GM23338 (cell line): ENCODE measurements around the gene CYP11A1. TPM values are rescaled to one million over a fixed set of nuclear protein-coding genes. Genes with fewer than 3 reads are reported as not detected.

Experiments used
- ATAC-seq: fragments of 200-7000 bp; cut with Tn5 transposase; 3 replicates; pipeline ENCODE4 v1.9.1; 2020
- DNase-seq: peaks from one replicate; pipeline ENCODE4 v3.0.0-alpha.2; 2015; ENCODE audit warnings: low spot score
- H2AFZ ChIP-seq: fragments of 200-600 bp; sonication (generic); 2 replicates; pipeline ENCODE4 v1.8.0; 2016; ENCODE audit warnings: antibody characterized with exemption, mild to moderate bottlenecking, moderate library complexity
- H3F3A ChIP-seq: fragments of 200-600 bp; sonication (generic); replicated peaks from 2 replicates; pipeline ENCODE4 v1.8.0; 2017; ENCODE audit warnings: antibody characterized with exemption, mixed run types, low read depth
- H3K27ac ChIP-seq: fragments of 200-600 bp; sonication (generic); 2 replicates; pipeline ENCODE4 v1.6.1; 2016; ENCODE audit warnings: low read depth
- H3K27me3 ChIP-seq: fragments of 200-600 bp; sonication (generic); 2 replicates; pipeline ENCODE4 v1.8.0; 2016; ENCODE audit warnings: mild to moderate bottlenecking, mixed run types, moderate library complexity; ENCODE audit not compliant: insufficient read depth
- H3K36me3 ChIP-seq: fragments of 200-600 bp; sonication (generic); 2 replicates; pipeline ENCODE4 v1.8.0; 2016; ENCODE audit warnings: mild to moderate bottlenecking; ENCODE audit not compliant: insufficient read depth
- H3K4me1 ChIP-seq: fragments of 200-600 bp; sonication (generic); 2 replicates; pipeline ENCODE4 v1.8.0; 2016; ENCODE audit warnings: mild to moderate bottlenecking, moderate library complexity; ENCODE audit not compliant: insufficient read depth
- H3K4me2 ChIP-seq: fragments of 200-600 bp; sonication (generic); 2 replicates; pipeline ENCODE4 v1.7.1; 2017; ENCODE audit warnings: mixed run types
- H3K4me3 ChIP-seq: fragments of 200-600 bp; sonication (generic); 2 replicates; pipeline ENCODE4 v1.6.1; 2016; ENCODE audit warnings: mixed run types
- H3K79me2 ChIP-seq: fragments of 200-600 bp; sonication (generic); replicated peaks from 2 replicates; pipeline ENCODE4 v1.8.0; 2017; ENCODE audit warnings: mild to moderate bottlenecking; ENCODE audit not compliant: insufficient read depth
- H3K9me2 ChIP-seq: fragments of 200-600 bp; sonication (generic); 2 replicates; pipeline ENCODE4 v1.8.0; 2017; ENCODE audit not compliant: insufficient read depth
- H4K20me1 ChIP-seq: fragments of 200-600 bp; sonication (generic); replicated peaks from 2 replicates; pipeline ENCODE4 v1.8.0; 2017; ENCODE audit warnings: mild to moderate bottlenecking; ENCODE audit not compliant: insufficient read depth
- H3K27ac Mint-ChIP-seq: 2 replicates; pipeline ENCODE4 v1.8.0; 2020; ENCODE audit warnings: inconsistent platforms, mild to moderate bottlenecking, moderate library complexity, mixed read lengths
- H3K27me3 Mint-ChIP-seq: 3 replicates; pipeline ENCODE4 v1.8.0; 2022; ENCODE audit warnings: low read depth, mild to moderate bottlenecking, moderate library complexity, mixed read lengths, inconsistent platforms; ENCODE audit not compliant: insufficient read depth, poor library complexity
- H3K36me3 Mint-ChIP-seq: 3 replicates; pipeline ENCODE4 v1.8.0; 2021; ENCODE audit warnings: low read depth, mild to moderate bottlenecking, inconsistent platforms, moderate library complexity, mixed read lengths
- H3K4me1 Mint-ChIP-seq: 3 replicates; pipeline ENCODE4 v1.8.0; 2020; ENCODE audit warnings: mild to moderate bottlenecking, inconsistent platforms, mixed read lengths
- H3K4me3 Mint-ChIP-seq: 3 replicates; pipeline ENCODE4 v1.8.0; 2021; ENCODE audit warnings: moderate library complexity, mild to moderate bottlenecking, inconsistent platforms, mixed read lengths
- H3K9me3 Mint-ChIP-seq: 3 replicates; pipeline ENCODE4 v1.8.0; 2020; ENCODE audit warnings: moderate library complexity, mild to moderate bottlenecking, inconsistent platforms, mixed read lengths
- CREB1 ChIP-seq: fragments of 250-450 bp; sonication (Bioruptor Pico); IDR thresholded peaks from 2 replicates; pipeline ENCODE4 v1.5.0; 2020; ENCODE audit warnings: low read depth, mild to moderate bottlenecking, moderate library complexity
- CTCF ChIP-seq, 2 experiments: fragments of 200-600 bp in 1 of 2; sonication (generic) in 1 of 2; conservative IDR thresholded peaks; 2 replicates each; pipeline versions ENCODE4 v1.5.1 to v1.6.1; 2016 to 2017; ENCODE audit warnings: antibody characterized with exemption in 2 of 2, low read depth in 2 of 2, mild to moderate bottlenecking in 2 of 2, moderate library complexity in 1 of 2
- EZH2 ChIP-seq: fragments of 200-600 bp; sonication (generic); IDR thresholded peaks from one replicate; pipeline ENCODE4 v1.8.0; 2017; ENCODE audit warnings: antibody characterized with exemption, mild to moderate bottlenecking, low read depth; ENCODE audit not compliant: unreplicated experiment
- EZH2phosphoT487 ChIP-seq: fragments of 200-600 bp; sonication (generic); IDR thresholded peaks from one replicate; pipeline ENCODE4 v1.8.1; 2018; ENCODE audit warnings: antibody characterized with exemption; ENCODE audit not compliant: unreplicated experiment
- JUNB ChIP-seq: IDR thresholded peaks from one replicate; pipeline ENCODE4 v1.6.1; 2016; ENCODE audit warnings: antibody characterized with exemption; ENCODE audit not compliant: unreplicated experiment
- NANOG ChIP-seq: IDR thresholded peaks from 2 replicates; pipeline ENCODE4 v1.6.1; 2016; ENCODE audit warnings: antibody characterized with exemption, borderline replicate concordance
- POLR2AphosphoS5 ChIP-seq: IDR thresholded peaks from 2 replicates; pipeline ENCODE4 v1.6.1; 2016; ENCODE audit warnings: antibody characterized with exemption, low read depth
- STAT1 ChIP-seq: IDR thresholded peaks from one replicate; pipeline ENCODE4 v1.6.1; 2016; ENCODE audit warnings: antibody characterized with exemption; ENCODE audit not compliant: unreplicated experiment
- ZNF114 ChIP-seq: fragments of 250-450 bp; sonication (Bioruptor Pico); IDR thresholded peaks from 2 replicates; pipeline ENCODE4 v1.5.0; 2020; ENCODE audit warnings: mild to moderate bottlenecking, moderate library complexity
- ZNF462 ChIP-seq: fragments of 250-450 bp; sonication (Bioruptor Pico); IDR thresholded peaks from 2 replicates; pipeline ENCODE4 v1.5.0; 2020; ENCODE audit warnings: mild to moderate bottlenecking, moderate library complexity
- polyA plus RNA-seq: library from polyadenylated mRNA; unstranded; fragments of >200 nt; fragmentation: Nextera tagmentation; extraction: Ambion mirVana; gene quantifications from 2 replicates; pipeline ENCODE4 v1.2.1, GENCODE V29; 2016
- total RNA-seq: library from RNA; depleted of rRNA; stranded (reverse); fragments of >200 nt; shearing (Covaris generic); gene quantifications from 2 replicates; pipeline ENCODE4 v1.2.3, GENCODE V29; 2014
- TF ChIP-seq, protein P1 (sequence below): IDR thresholded peaks from one replicate; pipeline ENCODE4 v1.6.1; 2018; ENCODE audit warnings: antibody characterized with exemption; ENCODE audit not compliant: unreplicated experiment

Gene CYP11A1
- total and polyA plus RNA-seq, 2 experiments from 2014 or later = 1.2 to 1.7 TPM

- H2AFZ ChIP-seq = 0 out of 2 replicates have a peak overlapping the region, but pooled peaks have one; percentile 47
- ATAC-seq = peak; percentile 16
- DNase-seq = no peak
- H3K4me3 ChIP-seq = no peak overlapping the region
- H3K4me2 ChIP-seq = no peak overlapping the region
- Mint-ChIP-seq H3K27ac (peak overlapping the region; percentile 43; the same call in 1 of the 2 replicates), H3K4me3 (no peak overlapping the region), H3K9me3 (no peaks in the 10 kb centered on the region), H3K36me3 (no peaks in the 10 kb centered on the region; the same call in 2 of the 3 replicates), H3K27me3 (peaks cover 14% of the 10 kb centered on the region), H3K4me1 (peaks cover 22% of the 10 kb centered on the region)
- H4K20me1 ChIP-seq = no peaks in the 10 kb centered on the region
- TF ChIP-seq, protein P1, sequence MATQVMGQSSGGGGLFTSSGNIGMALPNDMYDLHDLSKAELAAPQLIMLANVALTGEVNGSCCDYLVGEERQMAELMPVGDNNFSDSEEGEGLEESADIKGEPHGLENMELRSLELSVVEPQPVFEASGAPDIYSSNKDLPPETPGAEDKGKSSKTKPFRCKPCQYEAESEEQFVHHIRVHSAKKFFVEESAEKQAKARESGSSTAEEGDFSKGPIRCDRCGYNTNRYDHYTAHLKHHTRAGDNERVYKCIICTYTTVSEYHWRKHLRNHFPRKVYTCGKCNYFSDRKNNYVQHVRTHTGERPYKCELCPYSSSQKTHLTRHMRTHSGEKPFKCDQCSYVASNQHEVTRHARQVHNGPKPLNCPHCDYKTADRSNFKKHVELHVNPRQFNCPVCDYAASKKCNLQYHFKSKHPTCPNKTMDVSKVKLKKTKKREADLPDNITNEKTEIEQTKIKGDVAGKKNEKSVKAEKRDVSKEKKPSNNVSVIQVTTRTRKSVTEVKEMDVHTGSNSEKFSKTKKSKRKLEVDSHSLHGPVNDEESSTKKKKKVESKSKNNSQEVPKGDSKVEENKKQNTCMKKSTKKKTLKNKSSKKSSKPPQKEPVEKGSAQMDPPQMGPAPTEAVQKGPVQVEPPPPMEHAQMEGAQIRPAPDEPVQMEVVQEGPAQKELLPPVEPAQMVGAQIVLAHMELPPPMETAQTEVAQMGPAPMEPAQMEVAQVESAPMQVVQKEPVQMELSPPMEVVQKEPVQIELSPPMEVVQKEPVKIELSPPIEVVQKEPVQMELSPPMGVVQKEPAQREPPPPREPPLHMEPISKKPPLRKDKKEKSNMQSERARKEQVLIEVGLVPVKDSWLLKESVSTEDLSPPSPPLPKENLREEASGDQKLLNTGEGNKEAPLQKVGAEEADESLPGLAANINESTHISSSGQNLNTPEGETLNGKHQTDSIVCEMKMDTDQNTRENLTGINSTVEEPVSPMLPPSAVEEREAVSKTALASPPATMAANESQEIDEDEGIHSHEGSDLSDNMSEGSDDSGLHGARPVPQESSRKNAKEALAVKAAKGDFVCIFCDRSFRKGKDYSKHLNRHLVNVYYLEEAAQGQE = no peak
- TF ChIP-seq EZH2 (no peak), EZH2phosphoT487 (no peak), POLR2AphosphoS5 (no peak), ZNF462 (no peak), CTCF (conservative IDR thresholded peaks at IDR 0.05; ENCODE audit: low read depth in 2 of 2) (no peak), ZNF114 (CRISPR knock-in tag) (no peak), CREB1 (no peak), JUNB (no peak), NANOG (no peak), STAT1 (no peak)
- peaks cover 5% of the 10 kb centered on the region; the same call in 1 of the 2 replicates for H3K4me1 ChIP-seq
- H3K36me3 ChIP-seq = no peaks in the 10 kb centered on the region
- H3K9me2 ChIP-seq = no peaks in the 10 kb centered on the region
- H3F3A ChIP-seq = no peaks in the 10 kb centered on the region
- no peak overlapping the region for H3K27ac ChIP-seq
- no peaks in the 10 kb centered on the region for H3K27me3 ChIP-seq
- H3K79me2 ChIP-seq = no peaks in the 10 kb centered on the region
Measured at GRCh38 chr15:74396146-74396438, 28.6 kb upstream of the CYP11A1 start.
